Adipocyte (in vitro differentiated cells): ENCODE results near the gene CGNL1.

Source experiments
- DNase-seq: peaks from one replicate; pipeline ENCODE4 v3.0.0-alpha.2; 2015; ENCODE audit warnings: low read depth
- H3K27me3 ChIP-seq: replicated peaks from 2 replicates; pipeline ENCODE4 v1.7.0; 2013; ENCODE audit warnings: mild to moderate bottlenecking, low read length, moderate library complexity; ENCODE audit not compliant: control insufficient read depth, insufficient read depth
- H3K36me3 ChIP-seq: 2 replicates; pipeline ENCODE4 v1.7.0; 2013; ENCODE audit warnings: low read length, mild to moderate bottlenecking, moderate library complexity; ENCODE audit not compliant: control insufficient read depth, insufficient read depth, severe bottlenecking
- H3K4me1 ChIP-seq: 2 replicates; pipeline ENCODE4 v1.7.0; 2013; ENCODE audit warnings: mild to moderate bottlenecking, low read length, moderate library complexity; ENCODE audit not compliant: control insufficient read depth, insufficient read depth
- H3K4me3 ChIP-seq: 2 replicates; pipeline ENCODE4 v1.7.0; 2013; ENCODE audit warnings: mild to moderate bottlenecking, low read length, moderate library complexity
- H3K9ac ChIP-seq: 2 replicates; pipeline ENCODE4 v1.7.0; 2013; ENCODE audit warnings: mild to moderate bottlenecking, low read length, moderate library complexity
- H3K9me3 ChIP-seq: 2 replicates; pipeline ENCODE4 v1.7.0; 2013; ENCODE audit warnings: mild to moderate bottlenecking, low read length, moderate library complexity; ENCODE audit not compliant: control insufficient read depth

CGNL1 gene

GRCh38 chr15:57510647-57511046 lies 134.3 kb downstream of the CGNL1 start:
- Histone ChIP-seq H3K36me3 (no peaks in the 10 kb centered on the region), H3K9ac (no peak overlapping the region), H3K27me3 (no peaks in the 10 kb centered on the region), H3K4me3 (no peak overlapping the region), H3K9me3 (no peaks in the 10 kb centered on the region), H3K4me1 (no peaks in the 10 kb centered on the region)
- peak; percentile 51 for DNase-seq

DNA sequence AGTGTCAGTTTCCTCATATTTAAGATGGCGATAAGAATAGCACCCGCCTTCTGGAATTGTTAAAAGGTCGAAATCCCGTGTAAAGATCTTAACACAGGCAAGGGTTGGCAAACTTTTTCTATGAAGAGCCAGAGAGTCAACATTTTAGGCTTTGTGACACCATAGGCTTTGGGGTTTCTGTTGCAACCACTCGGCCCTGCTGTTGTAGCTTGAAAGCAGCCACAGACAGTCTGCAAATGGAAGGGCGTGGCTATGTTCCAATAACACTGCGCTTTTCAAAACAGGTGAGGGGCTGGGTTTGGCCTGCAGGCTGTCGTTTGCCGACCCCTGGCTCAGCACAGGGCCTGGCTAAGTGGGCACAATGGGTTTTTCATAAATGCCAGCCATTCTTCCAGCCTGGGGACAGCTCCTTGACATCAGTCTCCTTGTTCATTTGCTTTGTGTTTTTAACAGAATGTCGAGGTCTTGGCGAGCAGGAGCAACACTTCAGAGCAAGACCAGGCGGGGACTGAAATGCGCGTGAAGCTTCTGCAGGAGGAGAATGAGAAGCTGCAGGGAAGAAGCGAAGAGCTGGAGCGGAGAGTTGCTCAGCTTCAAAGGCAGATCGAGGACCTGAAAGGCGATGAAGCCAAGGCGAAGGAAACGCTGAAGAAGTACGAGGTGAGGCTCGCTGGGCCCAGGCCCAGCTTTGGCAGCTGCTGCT lies 140.2 kb downstream of the CGNL1 start:
- Histone ChIP-seq H3K4me3 (no peak overlapping the region), H3K9me3 (no peaks in the 10 kb centered on the region), H3K36me3 (no peaks in the 10 kb centered on the region), H3K9ac (no peak overlapping the region), H3K27me3 (no peaks in the 10 kb centered on the region), H3K4me1 (no peaks in the 10 kb centered on the region)
- DNase-seq = no peak

- Histone ChIP-seq H3K9me3 (no peaks in the 10 kb centered on the region), H3K36me3 (no peaks in the 10 kb centered on the region), H3K9ac (no peak overlapping the region), H3K4me1 (no peaks in the 10 kb centered on the region), H3K27me3 (no peaks in the 10 kb centered on the region), H3K4me3 (no peak overlapping the region)
- no peak for DNase-seq
Observed at GRCh38 chr15:57517030-57517671, 140.8 kb downstream of the CGNL1 start.

- peaks cover 8% of the 10 kb centered on the region for H3K27me3 ChIP-seq
- H3K36me3 ChIP-seq = no peaks in the 10 kb centered on the region
- no peak overlapping the region for H3K4me3 ChIP-seq
- H3K9ac ChIP-seq = no peak overlapping the region
- H3K4me1 ChIP-seq = no peaks in the 10 kb centered on the region
- no peaks in the 10 kb centered on the region for H3K9me3 ChIP-seq
- DNase-seq = no peak
Observed at GRCh38 chr15:57518779-57519405, 142.6 kb downstream of the CGNL1 start.

DNA sequence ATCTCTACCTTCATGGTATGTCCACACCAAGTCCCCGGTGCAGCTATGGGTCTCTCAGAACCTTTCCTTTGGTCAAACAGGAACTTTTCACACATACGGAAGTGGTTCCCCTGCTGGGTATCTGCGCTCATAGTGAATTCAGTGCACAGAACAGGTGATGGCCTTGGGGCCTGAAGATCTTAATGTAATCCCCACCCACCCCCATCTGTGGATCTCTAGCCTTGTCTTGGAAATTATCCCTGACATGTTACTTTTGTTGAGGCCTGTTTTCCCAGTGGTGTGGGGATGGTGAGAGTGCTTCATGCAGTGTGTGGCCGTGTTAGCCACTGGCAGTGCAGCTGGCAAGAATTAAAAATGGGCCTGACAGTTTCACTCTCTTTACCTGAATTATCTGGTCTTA lies 143.5 kb downstream of the CGNL1 start:
- Histone ChIP-seq H3K27me3 (peaks cover 8% of the 10 kb centered on the region), H3K9ac (no peak overlapping the region), H3K9me3 (no peaks in the 10 kb centered on the region), H3K4me3 (no peak overlapping the region), H3K36me3 (no peaks in the 10 kb centered on the region), H3K4me1 (no peaks in the 10 kb centered on the region)
- no peak for DNase-seq

- Histone ChIP-seq H3K4me3 (no peak overlapping the region), H3K36me3 (no peaks in the 10 kb centered on the region)
Observed at GRCh38 chr15:57521503-57521902, 145.2 kb downstream of the CGNL1 start.

GRCh38 chr15:57522148-57522547 lies 145.8 kb downstream of the CGNL1 start:
- H3K9me3 ChIP-seq = no peaks in the 10 kb centered on the region
- peaks cover 2% of the 10 kb centered on the region for H3K4me1 ChIP-seq
- H3K27me3 ChIP-seq = peaks cover 8% of the 10 kb centered on the region
- DNase-seq = no peak
- no peak overlapping the region for H3K4me3 ChIP-seq
- H3K9ac ChIP-seq = no peak overlapping the region
- no peaks in the 10 kb centered on the region for H3K36me3 ChIP-seq

More at GRCh38 chr15:57521503-57521902, 145.2 kb downstream of the CGNL1 start:
- H3K27me3 ChIP-seq = peaks cover 8% of the 10 kb centered on the region
- H3K4me1 ChIP-seq = no peaks in the 10 kb centered on the region
- H3K9ac ChIP-seq = no peak overlapping the region
- no peak for DNase-seq
- H3K9me3 ChIP-seq = no peaks in the 10 kb centered on the region

DNA sequence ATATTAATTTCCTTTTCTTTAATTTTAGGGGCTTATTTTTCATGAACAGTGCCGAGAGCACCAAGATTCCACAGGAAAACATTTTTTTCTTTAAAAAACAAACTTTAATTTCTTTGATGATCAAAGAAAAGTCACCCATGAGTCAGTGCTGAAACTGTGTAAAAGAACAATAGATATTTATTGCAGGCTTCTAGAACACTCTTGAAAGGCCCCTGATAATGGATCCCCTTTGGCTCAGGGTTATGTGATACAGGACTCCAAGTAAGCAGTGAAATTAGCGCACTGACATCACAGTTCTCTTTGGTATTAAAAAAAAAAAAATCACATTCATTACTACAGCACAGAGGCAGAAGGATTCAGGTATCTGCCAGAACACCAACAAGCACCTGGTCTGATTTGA lies 149.3 kb downstream of the CGNL1 start:
- Histone ChIP-seq H3K9ac (no peak overlapping the region), H3K36me3 (no peaks in the 10 kb centered on the region), H3K27me3 (peaks cover 15% of the 10 kb centered on the region), H3K4me1 (peaks cover 4% of the 10 kb centered on the region), H3K4me3 (no peak overlapping the region), H3K9me3 (no peaks in the 10 kb centered on the region)
- DNase-seq = no peak

DNA sequence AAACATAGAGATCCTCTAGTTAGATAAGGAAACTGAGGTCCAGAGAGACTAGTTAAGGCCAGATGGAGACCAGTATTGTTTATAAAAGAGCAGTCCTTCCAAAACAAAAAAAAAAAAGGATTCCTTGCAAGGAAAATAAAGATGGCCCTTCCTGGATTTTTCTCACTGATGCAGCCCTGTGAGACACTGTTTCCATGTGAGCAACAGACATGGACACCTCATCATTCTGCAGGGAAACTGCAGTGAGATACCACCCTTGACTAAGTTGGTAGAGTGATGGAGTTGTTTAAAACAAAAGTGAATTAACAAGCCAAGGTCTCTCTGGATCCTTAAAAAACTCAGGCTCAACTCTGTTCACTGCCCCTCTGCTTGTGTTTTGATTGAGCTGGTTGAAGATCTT lies 149.8 kb downstream of the CGNL1 start:
- Histone ChIP-seq H3K4me3 (no peak overlapping the region), H3K27me3 (peaks cover 15% of the 10 kb centered on the region), H3K4me1 (peaks cover 4% of the 10 kb centered on the region), H3K9ac (no peak overlapping the region), H3K9me3 (no peaks in the 10 kb centered on the region), H3K36me3 (no peaks in the 10 kb centered on the region)
- DNase-seq = no peak

- H3K9ac ChIP-seq = no peak overlapping the region
- no peak for DNase-seq
- peaks cover 15% of the 10 kb centered on the region for H3K27me3 ChIP-seq
- no peaks in the 10 kb centered on the region for H3K36me3 ChIP-seq
- H3K9me3 ChIP-seq = no peaks in the 10 kb centered on the region
- H3K4me1 ChIP-seq = peaks cover 4% of the 10 kb centered on the region
- H3K4me3 ChIP-seq = no peak overlapping the region
Observed at GRCh38 chr15:57526615-57527014, 150.3 kb downstream of the CGNL1 start.

DNA sequence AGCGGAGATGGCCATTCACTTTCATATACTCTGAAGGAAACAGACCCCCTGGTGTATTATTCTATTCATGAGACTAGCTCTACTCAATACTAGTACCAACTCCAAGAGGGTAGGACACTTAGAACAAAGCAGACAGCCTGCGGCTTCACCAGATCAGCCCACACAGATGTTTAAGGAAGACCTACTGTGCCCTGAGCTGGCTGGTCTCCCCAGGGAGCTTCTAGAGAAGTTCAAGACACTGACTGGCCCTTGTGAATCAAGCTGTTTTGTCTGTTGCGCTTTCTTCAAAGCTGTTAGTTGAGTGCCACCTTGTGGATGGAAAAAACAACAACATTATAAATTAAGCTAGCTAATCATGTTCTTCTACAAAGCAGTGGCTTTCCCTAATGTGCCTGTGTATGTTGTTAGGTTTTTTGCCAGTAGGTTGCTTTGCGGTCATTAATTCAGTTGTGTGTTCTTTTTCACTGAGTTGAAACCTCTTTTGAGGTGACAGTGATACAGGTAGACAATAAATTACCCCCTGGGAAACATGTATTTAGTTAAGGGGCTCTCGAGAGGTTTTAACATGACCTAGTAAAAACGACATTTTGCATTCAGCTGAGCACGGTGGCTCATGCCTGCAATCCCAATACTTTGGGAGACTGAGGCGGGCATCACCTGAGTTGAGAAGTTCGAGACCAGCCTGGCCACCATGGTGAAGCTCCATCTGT lies 151.2 kb downstream of the CGNL1 start:
- no peaks in the 10 kb centered on the region for H3K36me3 ChIP-seq
- DNase-seq = peak; percentile 94

More for the DNA sequence above, 151.2 kb downstream of the CGNL1 start:
- Histone ChIP-seq H3K4me1 (peaks cover 4% of the 10 kb centered on the region), H3K9ac (no peak overlapping the region), H3K27me3 (peaks cover 21% of the 10 kb centered on the region), H3K9me3 (no peaks in the 10 kb centered on the region), H3K4me3 (no peak overlapping the region)
